ENCODE results near the gene STX4. TPM values are rescaled to one million over a fixed set of nuclear protein-coding genes. Genes with fewer than 3 reads are reported as not detected.
A peak's percentile ranks its signal among the peaks of the same experiment; 100 is the strongest.

STX4 gene
- total and polyA plus RNA-seq, 2 donors from 2014 or later: 60.6 to 61.2 TPM

- H3K27me3 ChIP-seq (ENCODE audit: control insufficient read depth, insufficient read depth, low read length): peaks cover 2% of the 10 kb centered on the region
- no peak for TF ChIP-seq CTCF (IDR thresholded peaks at IDR 0.05; ENCODE audit: borderline replicate concordance, extremely low read depth, insufficient read depth)
- intact Hi-C loops (cut with DNase I): no loop called here
- H3K4me1 ChIP-seq (ENCODE audit: control insufficient read depth in 2 of 3, insufficient read depth in 2 of 3, low read depth in 1 of 3, low read length in 3 of 3): peaks cover 0 to 9% (median 0%) of the 10 kb centered on the region in 3 donors
- no peaks in the 10 kb centered on the region for H3K36me3 ChIP-seq (ENCODE audit: control insufficient read depth in 2 of 3, insufficient read depth in 3 of 3, low read length in 3 of 3)
- peak overlapping the region in 1 of 3 donors; percentile 34 for H3K9ac ChIP-seq (ENCODE audit: low read length in 3 of 3)
- DNase-seq (no peak), FAIRE-seq (no peak)
- H3K4me3 ChIP-seq (ENCODE audit: low read length in 3 of 3): peak overlapping the region in 2 of 3 donors; percentile 24 to 73
- no peaks in the 10 kb centered on the region for H3K9me3 ChIP-seq (ENCODE audit: control insufficient read depth in 2 of 3, insufficient read depth in 1 of 3, low read length in 3 of 3)
- peak overlapping the region; percentile 43 to 47 for H3K27ac ChIP-seq (ENCODE audit: low read depth in 2 of 2, low read length in 2 of 2)
Observed at GRCh38 chr16:30997725-30998711, 35.3 kb upstream of the STX4 start.

GRCh38 chr16:30998852-30999761, 34.3 kb upstream of the STX4 start:
- H3K27ac ChIP-seq (ENCODE audit: low read depth in 2 of 2, low read length in 2 of 2): no peak overlapping the region
- no peak overlapping the region for H3K9ac ChIP-seq (ENCODE audit: low read length in 3 of 3)
- H3K4me3 ChIP-seq (ENCODE audit: low read length in 3 of 3): no peak overlapping the region
- H3K36me3 ChIP-seq (ENCODE audit: control insufficient read depth in 2 of 3, insufficient read depth in 3 of 3, low read length in 3 of 3): no peaks in the 10 kb centered on the region
- no peak for DNase-seq
- no peaks in the 10 kb centered on the region for H3K9me3 ChIP-seq (ENCODE audit: control insufficient read depth in 2 of 3, insufficient read depth in 1 of 3, low read length in 3 of 3)
- no peak for FAIRE-seq
- intact Hi-C loops (cut with DNase I): no loop called here
- H3K27me3 ChIP-seq (ENCODE audit: control insufficient read depth, insufficient read depth, low read length): peaks cover 2% of the 10 kb centered on the region
- H3K4me1 ChIP-seq (ENCODE audit: control insufficient read depth in 2 of 3, insufficient read depth in 2 of 3, low read depth in 1 of 3, low read length in 3 of 3): peaks cover 0 to 9% (median 0%) of the 10 kb centered on the region in 3 donors
- TF ChIP-seq CTCF (IDR thresholded peaks at IDR 0.05; ENCODE audit: borderline replicate concordance, extremely low read depth, insufficient read depth): no peak

- DNase-seq (no peak), FAIRE-seq (no peak)
- intact Hi-C loops (cut with DNase I): no loop called here
- Histone ChIP-seq H3K9me3 (ENCODE audit: control insufficient read depth in 2 of 3, insufficient read depth in 1 of 3, low read length in 3 of 3) (no peaks in the 10 kb centered on the region), H3K4me3 (ENCODE audit: low read length in 3 of 3) (no peak overlapping the region), H3K9ac (ENCODE audit: low read length in 3 of 3) (no peak overlapping the region), H3K27me3 (ENCODE audit: control insufficient read depth, insufficient read depth, low read length) (peaks cover 2% of the 10 kb centered on the region), H3K36me3 (ENCODE audit: control insufficient read depth in 2 of 3, insufficient read depth in 3 of 3, low read length in 3 of 3) (no peaks in the 10 kb centered on the region), H3K4me1 (ENCODE audit: control insufficient read depth in 2 of 3, insufficient read depth in 2 of 3, low read depth in 1 of 3, low read length in 3 of 3) (peaks cover 0 to 9% (median 0%) of the 10 kb centered on the region in 3 donors), H3K27ac (ENCODE audit: low read depth in 2 of 2, low read length in 2 of 2) (no peak overlapping the region)
- TF ChIP-seq CTCF (IDR thresholded peaks at IDR 0.05; ENCODE audit: borderline replicate concordance, extremely low read depth, insufficient read depth): no peak
Observed at GRCh38 chr16:31000671-31001382, 32.5 kb upstream of the STX4 start.
